Stimulated activated CD4-positive, alpha-beta T cell treated with anti-CD3 and anti-CD28 coated beads, Interleukin-12 subunit alpha, Interleukin-12 subunit beta, amount 100 ng/mL, for 4 hours (primary cell): ENCODE measurements around the gene DOCK9.

Experiments used
- DNase-seq: peaks from one replicate; pipeline ENCODE4 v3.0.0-alpha.2; 2020

DOCK9 gene

GRCh38 chr13:98972059-98972458 lies 5.8 kb downstream of the DOCK9 start:
- DNase-seq, result no peak

GRCh38 chr13:98970330-98970729 lies 7.5 kb downstream of the DOCK9 start:
- DNase-seq, result no peak

- no peak for DNase-seq
These were observed 10.4 kb downstream of the DOCK9 start for GRCh38 chr13:98967491-98967890.

- no peak for DNase-seq
These were observed 11.8 kb downstream of the DOCK9 start for GRCh38 chr13:98966019-98966418.

- DNase-seq, result no peak
These were observed 12.5 kb downstream of the DOCK9 start for GRCh38 chr13:98965325-98965724.

GRCh38 chr13:98963917-98964316 lies 13.9 kb downstream of the DOCK9 start:
- DNase-seq, result no peak

GRCh38 chr13:98962901-98963590 lies 14.8 kb downstream of the DOCK9 start:
- DNase-seq, result no peak

GRCh38 chr13:98961503-98962105 lies 16.3 kb downstream of the DOCK9 start:
- no peak for DNase-seq

GRCh38 chr13:98960606-98961502 lies 17.0 kb downstream of the DOCK9 start:
- no peak for DNase-seq

- DNase-seq, result no peak
These were observed 17.9 kb downstream of the DOCK9 start for GRCh38 chr13:98959786-98960605.

- no peak for DNase-seq
These were observed 18.6 kb downstream of the DOCK9 start for GRCh38 chr13:98959291-98959690.

GRCh38 chr13:98958443-98958794 lies 19.4 kb downstream of the DOCK9 start:
- DNase-seq, result no peak

- DNase-seq, result no peak
These were observed 20.0 kb downstream of the DOCK9 start for GRCh38 chr13:98957731-98958442.

GRCh38 chr13:98955336-98955735 lies 22.5 kb downstream of the DOCK9 start:
- no peak for DNase-seq

GRCh38 chr13:98954313-98954712 lies 23.6 kb downstream of the DOCK9 start:
- no peak for DNase-seq

GRCh38 chr13:98951266-98951665 lies 26.6 kb downstream of the DOCK9 start:
- no peak for DNase-seq

- no peak for DNase-seq
These were observed 27.2 kb downstream of the DOCK9 start for GRCh38 chr13:98950705-98951104.

GRCh38 chr13:98947925-98948324 lies 29.9 kb downstream of the DOCK9 start:
- no peak for DNase-seq

GRCh38 chr13:98945863-98946605 lies 31.8 kb downstream of the DOCK9 start:
- DNase-seq, result no peak

- no peak for DNase-seq
These were observed 33.5 kb downstream of the DOCK9 start for GRCh38 chr13:98944336-98944735.

GRCh38 chr13:98942997-98943396 lies 34.9 kb downstream of the DOCK9 start:
- DNase-seq, result no peak

GRCh38 chr13:98942485-98942884 lies 35.4 kb downstream of the DOCK9 start:
- no peak for DNase-seq
